ENCODE results near the gene TBX2.

The TBX2 gene

GRCh38 chr17:61383689-61384201 lies 15.9 kb upstream of the TBX2 start:
- Histone ChIP-seq H3K27ac (no peak overlapping the region), H3K27me3 (no peaks in the 10 kb centered on the region), H3K9me3 (no peaks in the 10 kb centered on the region), H3K4me3 (no peak overlapping the region), H3K36me3 (no peaks in the 10 kb centered on the region), H3K4me1 (peaks cover 0 to 14% (median 7%) of the 10 kb centered on the region in 4 donors)
- intact Hi-C loops (cut with DNase I; ENCODE audit: low total_unique reads) = no loop called here
- no peak for DNase-seq
- TF ChIP-seq, protein P1, sequence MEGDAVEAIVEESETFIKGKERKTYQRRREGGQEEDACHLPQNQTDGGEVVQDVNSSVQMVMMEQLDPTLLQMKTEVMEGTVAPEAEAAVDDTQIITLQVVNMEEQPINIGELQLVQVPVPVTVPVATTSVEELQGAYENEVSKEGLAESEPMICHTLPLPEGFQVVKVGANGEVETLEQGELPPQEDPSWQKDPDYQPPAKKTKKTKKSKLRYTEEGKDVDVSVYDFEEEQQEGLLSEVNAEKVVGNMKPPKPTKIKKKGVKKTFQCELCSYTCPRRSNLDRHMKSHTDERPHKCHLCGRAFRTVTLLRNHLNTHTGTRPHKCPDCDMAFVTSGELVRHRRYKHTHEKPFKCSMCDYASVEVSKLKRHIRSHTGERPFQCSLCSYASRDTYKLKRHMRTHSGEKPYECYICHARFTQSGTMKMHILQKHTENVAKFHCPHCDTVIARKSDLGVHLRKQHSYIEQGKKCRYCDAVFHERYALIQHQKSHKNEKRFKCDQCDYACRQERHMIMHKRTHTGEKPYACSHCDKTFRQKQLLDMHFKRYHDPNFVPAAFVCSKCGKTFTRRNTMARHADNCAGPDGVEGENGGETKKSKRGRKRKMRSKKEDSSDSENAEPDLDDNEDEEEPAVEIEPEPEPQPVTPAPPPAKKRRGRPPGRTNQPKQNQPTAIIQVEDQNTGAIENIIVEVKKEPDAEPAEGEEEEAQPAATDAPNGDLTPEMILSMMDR (IDR thresholded peaks at IDR 0.05) = no peak

- Histone ChIP-seq H3K36me3 (no peaks in the 10 kb centered on the region), H3K9me3 (no peaks in the 10 kb centered on the region), H3K4me1 (peaks cover 0 to 9% (median 4%) of the 10 kb centered on the region in 4 donors), H3K27ac (no peak overlapping the region), H3K27me3 (no peaks in the 10 kb centered on the region), H3K4me3 (no peak overlapping the region)
- TF ChIP-seq, protein P1 (IDR thresholded peaks at IDR 0.05) = no peak
- no peak for DNase-seq
- intact Hi-C loops (cut with DNase I; ENCODE audit: low total_unique reads) = no loop called here
Measured at GRCh38 chr17:61384354-61384691, 15.3 kb upstream of the TBX2 start.

GRCh38 chr17:61384692-61385576 lies 14.7 kb upstream of the TBX2 start:
- H3K27ac ChIP-seq = no peak overlapping the region
- intact Hi-C loops (cut with DNase I; ENCODE audit: low total_unique reads) = no loop called here
- H3K4me3 ChIP-seq = no peak overlapping the region
- H3K4me1 ChIP-seq = peaks cover 0 to 9% (median 6%) of the 10 kb centered on the region in 4 donors
- TF ChIP-seq, protein P1 (IDR thresholded peaks at IDR 0.05) = no peak
- no peaks in the 10 kb centered on the region for H3K9me3 ChIP-seq
- no peaks in the 10 kb centered on the region for H3K36me3 ChIP-seq
- H3K27me3 ChIP-seq = no peaks in the 10 kb centered on the region
- DNase-seq = no peak

DNA sequence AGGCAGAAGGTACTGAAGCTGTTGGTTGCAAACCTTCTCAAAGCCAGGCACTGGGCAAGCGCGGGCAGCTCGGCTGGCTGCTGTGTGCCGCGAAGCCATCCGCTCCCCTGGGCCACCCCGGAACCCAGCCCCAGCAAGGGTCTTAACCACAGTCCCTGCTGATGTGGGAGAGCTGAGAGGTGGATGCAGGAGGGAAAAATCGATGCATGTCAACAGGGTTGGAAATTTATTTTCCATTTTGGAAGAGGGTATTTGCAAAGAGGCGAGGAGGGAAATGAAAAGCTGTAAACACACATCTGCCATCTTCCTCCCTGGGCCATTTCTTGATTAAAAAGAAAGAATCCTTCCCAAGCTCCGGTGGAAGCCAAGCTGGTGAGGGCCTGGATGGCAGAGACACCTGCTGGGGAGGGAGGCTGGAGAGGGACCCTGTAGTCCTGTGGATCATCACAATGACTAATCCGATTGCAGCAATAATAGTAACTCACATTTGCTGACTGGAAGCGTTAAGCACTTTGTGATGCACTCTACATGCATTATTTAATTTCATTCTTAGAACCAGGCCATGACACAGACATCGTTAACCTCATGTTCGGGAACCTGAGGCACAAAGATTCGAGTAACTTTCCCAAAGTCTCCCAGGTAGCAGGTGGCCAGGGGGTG lies 13.9 kb upstream of the TBX2 start:
- TF ChIP-seq, protein P1 (IDR thresholded peaks at IDR 0.05) = no peak
- intact Hi-C loops (cut with DNase I; ENCODE audit: low total_unique reads) = no loop called here

DNA sequence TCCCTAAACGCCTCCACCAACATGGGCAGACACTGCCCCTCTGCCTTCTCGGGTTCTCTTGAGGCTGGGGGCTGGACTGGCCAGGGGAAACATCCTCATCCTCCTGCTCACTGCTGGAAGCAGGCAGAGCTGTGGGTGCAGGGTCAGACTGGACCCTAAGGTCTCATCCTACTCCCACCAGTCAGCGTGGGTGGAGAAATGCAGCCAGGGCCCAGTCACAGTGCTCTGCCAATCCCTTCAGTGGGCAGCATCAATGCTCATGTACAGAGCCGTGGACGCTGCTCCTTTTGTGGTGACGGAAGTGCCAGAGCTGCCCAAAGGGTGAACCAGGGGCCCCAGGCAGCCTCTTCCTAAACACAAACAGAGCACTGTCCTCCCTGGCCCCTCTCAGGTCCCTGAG lies 13.4 kb upstream of the TBX2 start:
- TF ChIP-seq, protein P1 (IDR thresholded peaks at IDR 0.05) = no peak
- H3K4me3 ChIP-seq = no peak overlapping the region
- H3K27ac ChIP-seq = no peak overlapping the region
- H3K9me3 ChIP-seq = no peaks in the 10 kb centered on the region
- no peak for DNase-seq
- peaks cover 0 to 16% (median 8%) of the 10 kb centered on the region in 4 donors for H3K4me1 ChIP-seq
- H3K36me3 ChIP-seq = no peaks in the 10 kb centered on the region
- H3K27me3 ChIP-seq = no peaks in the 10 kb centered on the region
- intact Hi-C loops (cut with DNase I; ENCODE audit: low total_unique reads) = no loop called here

More for the DNA sequence above, 13.9 kb upstream of the TBX2 start:
- Histone ChIP-seq H3K9me3 (no peaks in the 10 kb centered on the region), H3K27me3 (no peaks in the 10 kb centered on the region), H3K27ac (no peak overlapping the region), H3K36me3 (no peaks in the 10 kb centered on the region), H3K4me3 (no peak overlapping the region), H3K4me1 (peaks cover 0 to 15% (median 8%) of the 10 kb centered on the region in 4 donors)
- DNase-seq = no peak
